Activated CD8-positive, alpha-beta memory T cell treated with anti-CD3 and anti-CD28 coated beads, Interleukin-2, amount 10 ng/mL, durations not matched to agents 7 days and 5 days (primary cell): Measurements from ENCODE around the gene AKT1. TPM values are rescaled to one million over a fixed set of nuclear protein-coding genes. Genes with fewer than 3 reads are reported as not detected.

Experiments used
- ATAC-seq: fragments of 150-1000 bp; cut with Tn5 transposase; one replicate; pipeline ENCODE4 v1.10.0; 2021; ENCODE audit warnings: moderate library complexity
- CTCF ChIA-PET: fragments of 350-600 bp; sonication (Branson Sonifier 250); formaldehyde crosslinking; loops from one replicate; lab custom pipeline; 2021; ENCODE audit warnings: antibody characterized with exemption; lab: Charles Lee
- DNase-seq: peaks from one replicate; pipeline ENCODE4 v3.0.0-alpha.2; 2020
- H3K27ac Mint-ChIP-seq: one replicate; pipeline ENCODE4 v1.8.0; 2021; ENCODE audit warnings: mild to moderate bottlenecking, mixed read lengths
- H3K27me3 Mint-ChIP-seq: one replicate; pipeline ENCODE4 v1.8.0; 2021; ENCODE audit warnings: mixed read lengths
- H3K36me3 Mint-ChIP-seq: one replicate; pipeline ENCODE4 v1.8.0; 2021; ENCODE audit warnings: mild to moderate bottlenecking, mixed read lengths
- H3K4me1 Mint-ChIP-seq: one replicate; pipeline ENCODE4 v1.8.0; 2021; ENCODE audit warnings: mixed read lengths
- H3K4me3 Mint-ChIP-seq: one replicate; pipeline ENCODE4 v1.8.0; 2021; ENCODE audit warnings: mild to moderate bottlenecking, moderate library complexity, mixed read lengths
- H3K9me3 Mint-ChIP-seq: one replicate; pipeline ENCODE4 v1.8.0; 2022; ENCODE audit warnings: low read depth, mixed read lengths
- total RNA-seq, 2 experiments: library from RNA; stranded (reverse); gene quantifications; one replicate each; pipeline ENCODE4 v1.2.3, GENCODE V29; 2021

AKT1 gene
- total RNA-seq, 2 experiments from 2014 or later = 178 to 202 TPM

- H3K27me3 Mint-ChIP-seq = no peaks in the 10 kb centered on the region
- no peaks in the 10 kb centered on the region for H3K36me3 Mint-ChIP-seq
- H3K4me3 Mint-ChIP-seq = no peak overlapping the region
- DNase-seq (no peak), ATAC-seq (no peak)
- H3K4me1 Mint-ChIP-seq = no peaks in the 10 kb centered on the region
- no peak overlapping the region for H3K27ac Mint-ChIP-seq
- CTCF ChIA-PET = interaction anchor here (2.1 kb wide), 1 partner anchor 17 kb away, joined by 9 read pairs; no protein-coding TSS in a partner anchor
- no peaks in the 10 kb centered on the region for H3K9me3 Mint-ChIP-seq
Observed at GRCh38 chr14:104784846-104785707, 10.5 kb downstream of the AKT1 start.

- no peak for ATAC-seq
- H3K27ac Mint-ChIP-seq = no peak overlapping the region
- DNase-seq = no peak
- H3K9me3 Mint-ChIP-seq = no peaks in the 10 kb centered on the region
- no peak overlapping the region for H3K4me3 Mint-ChIP-seq
- CTCF ChIA-PET = interaction anchor here (2.1 kb wide), 1 partner anchor 16 kb away, joined by 9 read pairs; no protein-coding TSS in a partner anchor
- H3K36me3 Mint-ChIP-seq = no peaks in the 10 kb centered on the region
- H3K27me3 Mint-ChIP-seq = no peaks in the 10 kb centered on the region
- H3K4me1 Mint-ChIP-seq = no peaks in the 10 kb centered on the region
Observed at GRCh38 chr14:104784218-104784568, 11.4 kb downstream of the AKT1 start.

GRCh38 chr14:104783484-104784217 lies 11.9 kb downstream of the AKT1 start:
- no peaks in the 10 kb centered on the region for H3K36me3 Mint-ChIP-seq
- H3K4me1 Mint-ChIP-seq = no peaks in the 10 kb centered on the region
- H3K9me3 Mint-ChIP-seq = no peaks in the 10 kb centered on the region
- DNase-seq = no peak
- no peak for ATAC-seq
- CTCF ChIA-PET = interaction anchor here (2.1 kb wide), 1 partner anchor 15 kb away, joined by 9 read pairs; no protein-coding TSS in a partner anchor
- H3K27me3 Mint-ChIP-seq = no peaks in the 10 kb centered on the region
- no peak overlapping the region for H3K4me3 Mint-ChIP-seq
- no peak overlapping the region for H3K27ac Mint-ChIP-seq

- H3K27ac Mint-ChIP-seq = no peak overlapping the region
- no peak overlapping the region for H3K4me3 Mint-ChIP-seq
- no peaks in the 10 kb centered on the region for H3K36me3 Mint-ChIP-seq
- ATAC-seq (no peak), DNase-seq (no peak)
- no peaks in the 10 kb centered on the region for H3K9me3 Mint-ChIP-seq
- H3K27me3 Mint-ChIP-seq = no peaks in the 10 kb centered on the region
- no peaks in the 10 kb centered on the region for H3K4me1 Mint-ChIP-seq
- CTCF ChIA-PET = no interaction called here
Observed at GRCh38 chr14:104782808-104783139, 12.8 kb downstream of the AKT1 start.

DNA sequence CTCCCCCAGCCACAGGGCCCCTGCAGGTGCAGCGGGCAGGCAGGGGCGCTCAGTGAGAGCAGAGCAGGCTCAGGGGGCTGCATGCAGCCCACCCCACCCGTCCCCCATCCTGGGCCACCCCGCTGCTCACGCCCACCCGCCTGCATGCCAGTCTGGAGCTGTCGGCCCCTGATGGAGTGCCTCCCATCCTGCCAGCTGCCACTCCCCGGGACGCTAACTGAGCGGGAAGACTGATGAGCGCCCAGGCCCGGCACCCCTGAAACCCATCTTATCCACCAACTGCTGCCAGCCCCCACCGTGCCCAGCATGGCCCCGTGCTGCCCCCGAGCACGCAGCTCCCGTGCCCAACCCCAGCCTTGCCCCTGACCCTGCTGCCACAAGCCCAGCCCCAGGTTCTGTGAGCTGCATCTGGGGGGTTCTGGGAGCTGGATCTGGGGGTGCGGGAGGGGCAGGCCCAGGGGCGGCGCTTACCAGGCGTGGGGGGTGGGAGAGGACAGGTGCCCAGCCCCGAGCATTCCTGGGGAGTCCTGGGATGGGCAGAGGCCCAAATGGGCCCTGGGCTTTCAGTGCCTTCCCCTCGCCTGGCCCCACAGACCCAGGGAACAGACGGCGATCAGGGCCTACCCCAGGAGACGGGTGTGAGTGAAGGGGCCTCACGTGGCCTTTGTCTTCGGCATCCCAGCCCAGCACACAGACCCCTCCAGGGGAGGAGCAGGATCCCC lies 13.3 kb downstream of the AKT1 start:
- Mint-ChIP-seq H3K9me3 (no peaks in the 10 kb centered on the region), H3K4me3 (no peak overlapping the region), H3K27me3 (no peaks in the 10 kb centered on the region), H3K36me3 (peaks cover 2% of the 10 kb centered on the region), H3K4me1 (no peaks in the 10 kb centered on the region), H3K27ac (no peak overlapping the region)
- CTCF ChIA-PET = interaction anchor here (1.2 kb wide), 1 partner anchor 16 kb away, joined by 3 read pairs; no protein-coding TSS in a partner anchor
- DNase-seq (no peak), ATAC-seq (no peak)

DNA sequence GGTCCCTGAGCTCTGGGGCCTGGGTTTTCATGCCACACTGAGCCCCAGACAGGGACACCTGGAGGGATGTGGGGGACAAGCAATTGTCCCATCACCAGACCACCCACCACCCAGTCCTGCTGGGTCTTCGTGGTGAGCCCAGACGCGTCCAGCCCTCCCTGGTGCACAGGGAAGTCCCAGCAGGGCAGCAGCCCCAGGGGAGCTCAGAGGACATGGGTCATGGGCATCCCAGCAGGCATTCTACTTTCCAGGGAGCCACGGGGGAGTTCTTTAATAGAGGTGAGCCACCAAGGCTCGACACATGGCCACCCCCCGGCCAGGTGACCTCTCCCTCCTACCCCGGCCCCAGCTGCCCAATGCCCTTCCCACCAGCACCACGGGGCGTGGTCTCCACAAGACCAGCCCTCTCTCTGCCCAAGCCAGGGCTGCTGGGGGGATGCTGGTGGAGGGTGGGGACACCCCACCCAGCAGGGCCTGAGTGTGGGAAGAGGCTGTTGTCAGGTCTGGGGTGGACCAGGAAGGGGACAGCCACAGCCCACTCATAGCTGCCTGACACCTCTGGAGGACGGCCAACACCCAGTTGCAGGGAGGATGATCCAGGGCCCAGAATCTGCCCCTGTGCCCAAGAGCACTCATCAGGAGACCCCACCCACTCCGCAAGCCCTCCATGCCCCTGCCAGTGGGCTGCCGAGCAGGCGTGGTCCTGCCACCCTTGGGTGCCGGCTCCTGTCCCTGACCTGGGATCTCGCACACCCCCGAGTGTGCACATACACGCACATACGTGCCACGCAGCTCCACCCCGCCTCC lies 14.1 kb downstream of the AKT1 start:
- H3K27ac Mint-ChIP-seq = no peak overlapping the region
- no peaks in the 10 kb centered on the region for H3K27me3 Mint-ChIP-seq
- no peak overlapping the region for H3K4me3 Mint-ChIP-seq
- ATAC-seq (no peak), DNase-seq (no peak)
- CTCF ChIA-PET = interaction anchor here (1.2 to 1.4 kb wide), 2 partner anchors 13 to 15 kb away, joined by 3 read pairs; no protein-coding TSS in a partner anchor
- H3K9me3 Mint-ChIP-seq = no peaks in the 10 kb centered on the region
- peaks cover 10% of the 10 kb centered on the region for H3K36me3 Mint-ChIP-seq
- H3K4me1 Mint-ChIP-seq = no peaks in the 10 kb centered on the region

DNA sequence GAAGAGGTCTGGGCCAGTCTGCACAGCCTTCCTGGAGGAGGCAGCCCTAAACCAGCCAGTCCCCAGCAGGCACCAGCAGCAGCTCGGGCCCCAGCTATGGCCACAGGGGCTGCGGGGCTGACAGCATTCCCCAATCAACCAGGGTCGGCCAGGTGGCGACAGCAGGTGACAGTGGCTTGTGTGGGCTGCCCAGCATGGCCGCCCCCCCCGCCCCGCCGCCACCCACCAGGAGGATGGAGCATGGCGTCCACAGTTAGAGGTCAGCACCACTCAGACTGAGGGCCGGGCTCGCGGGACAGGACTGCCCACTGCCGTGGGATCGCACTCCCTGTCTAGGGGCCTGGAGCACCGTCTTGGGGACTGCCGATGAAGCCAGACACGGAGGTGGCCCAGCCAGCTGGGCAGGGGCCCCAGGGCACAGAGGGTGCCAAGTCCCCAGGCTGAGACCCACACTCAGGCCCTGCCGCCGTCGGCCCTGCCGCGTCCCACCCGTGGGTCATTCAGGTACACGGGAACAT lies 15.0 kb downstream of the AKT1 start:
- CTCF ChIA-PET = interaction anchor here (1.4 kb wide), 1 partner anchor 12 kb away, joined by 3 read pairs; no protein-coding TSS in a partner anchor
- Mint-ChIP-seq H3K4me1 (no peaks in the 10 kb centered on the region), H3K4me3 (no peak overlapping the region), H3K9me3 (no peaks in the 10 kb centered on the region), H3K36me3 (peaks cover 13% of the 10 kb centered on the region), H3K27ac (no peak overlapping the region), H3K27me3 (no peaks in the 10 kb centered on the region)
- ATAC-seq (no peak), DNase-seq (no peak)

DNA sequence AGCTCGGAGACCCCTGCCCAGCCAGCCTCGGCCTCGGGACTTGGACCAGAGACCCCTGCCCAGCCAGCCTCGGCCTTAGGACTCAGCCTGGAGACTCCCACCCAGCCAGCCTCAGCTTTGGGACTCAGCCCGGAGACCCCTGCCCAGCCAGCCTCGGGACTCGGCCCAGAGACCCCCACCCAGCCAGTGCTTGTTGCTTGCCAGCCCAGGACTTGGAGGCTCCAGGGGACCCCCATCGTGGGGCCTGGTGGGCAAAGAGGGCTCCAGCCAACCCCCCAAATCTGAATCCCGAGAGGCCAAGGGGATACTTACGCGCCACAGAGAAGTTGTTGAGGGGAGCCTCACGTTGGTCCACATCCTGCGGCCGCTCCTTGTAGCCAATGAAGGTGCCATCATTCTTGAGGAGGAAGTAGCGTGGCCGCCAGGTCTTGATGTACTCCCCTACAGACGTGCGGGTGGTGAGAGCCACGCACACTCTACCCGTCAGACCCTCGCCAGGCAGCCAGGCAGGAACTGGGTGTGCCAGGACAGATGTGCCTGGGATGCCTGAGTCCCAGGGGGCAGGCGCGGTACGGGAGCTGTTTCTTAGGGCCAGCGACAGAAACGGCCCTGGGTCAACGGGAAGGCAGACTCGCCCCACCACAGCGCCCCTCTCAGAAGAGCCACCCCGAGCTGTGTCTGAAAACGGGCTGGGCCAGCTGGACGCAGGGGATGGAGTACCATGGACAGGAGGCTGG lies 15.6 kb downstream of the AKT1 start:
- CTCF ChIA-PET = interaction anchor here (1.2 kb wide), 1 partner anchor 13 kb away, joined by 3 read pairs; no protein-coding TSS in a partner anchor
- Mint-ChIP-seq H3K27me3 (no peaks in the 10 kb centered on the region), H3K4me3 (no peak overlapping the region), H3K27ac (no peak overlapping the region), H3K9me3 (no peaks in the 10 kb centered on the region), H3K36me3 (peaks cover 13% of the 10 kb centered on the region), H3K4me1 (no peaks in the 10 kb centered on the region)
- DNase-seq (no peak), ATAC-seq (no peak)

- Mint-ChIP-seq H3K27me3 (no peaks in the 10 kb centered on the region), H3K4me3 (no peak overlapping the region), H3K36me3 (peaks cover 15% of the 10 kb centered on the region), H3K9me3 (no peaks in the 10 kb centered on the region), H3K27ac (no peak overlapping the region), H3K4me1 (no peaks in the 10 kb centered on the region)
- no peak for ATAC-seq
- CTCF ChIA-PET = interaction anchor here (1.2 kb wide), 1 partner anchor 12 kb away, joined by 3 read pairs; no protein-coding TSS in a partner anchor
- no peak for DNase-seq
Observed at GRCh38 chr14:104778694-104779331, 16.7 kb downstream of the AKT1 start.

DNA sequence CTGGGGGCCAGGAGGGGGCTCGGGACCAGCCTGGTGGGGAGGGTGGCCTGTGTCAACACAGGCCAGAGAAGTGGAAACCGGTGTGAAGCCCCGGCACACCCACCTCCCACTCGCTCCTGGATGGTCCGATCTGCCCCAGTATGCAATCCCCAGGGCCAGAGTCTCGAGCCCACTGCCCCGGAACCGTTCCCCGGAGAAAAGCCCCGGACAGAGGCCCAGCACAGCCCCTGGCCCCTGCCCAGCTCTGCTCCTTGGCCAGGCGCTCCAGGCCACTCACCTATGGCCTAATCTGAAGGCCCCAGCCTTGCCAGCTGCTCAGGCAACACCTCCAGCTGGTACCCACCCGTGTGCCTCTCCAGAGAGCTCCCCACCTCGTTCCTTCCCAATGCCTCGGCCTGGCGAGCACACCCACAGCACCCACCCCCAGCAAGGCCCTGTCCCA lies 17.7 kb downstream of the AKT1 start:
- Mint-ChIP-seq H3K4me1 (no peaks in the 10 kb centered on the region), H3K4me3 (no peak overlapping the region), H3K27ac (no peak overlapping the region), H3K36me3 (peaks cover 21% of the 10 kb centered on the region), H3K27me3 (no peaks in the 10 kb centered on the region), H3K9me3 (no peaks in the 10 kb centered on the region)
- ATAC-seq = no peak
- CTCF ChIA-PET = interaction anchor here (0.7 kb wide), 1 partner anchor 8 kb away, joined by 3 read pairs; no protein-coding TSS in a partner anchor
- no peak for DNase-seq

- DNase-seq = no peak
- H3K36me3 Mint-ChIP-seq = peaks cover 27% of the 10 kb centered on the region
- no peaks in the 10 kb centered on the region for H3K4me1 Mint-ChIP-seq
- H3K9me3 Mint-ChIP-seq = no peaks in the 10 kb centered on the region
- H3K4me3 Mint-ChIP-seq = no peak overlapping the region
- H3K27me3 Mint-ChIP-seq = no peaks in the 10 kb centered on the region
- no peak overlapping the region for H3K27ac Mint-ChIP-seq
- ATAC-seq = no peak
- CTCF ChIA-PET = interaction anchor here (0.7 to 1.0 kb wide), 2 partner anchors 9 kb away, joined by 3 to 4 read pairs; no protein-coding TSS in a partner anchor
Observed at GRCh38 chr14:104776961-104777807, 18.4 kb downstream of the AKT1 start.
